DLD1 (cell line): Measurements from ENCODE around the gene APBA2.

Experiments used
- in situ Hi-C: cut with HindIII; loops from 2 replicates; pipeline ENCODE4 v1.10.0; 2017; ENCODE audit warnings: low sequenced_read_pairs

The APBA2 gene

GRCh38 chr15:28895146-28895545 is 9.4 kb downstream of the APBA2 start:
- in situ Hi-C loops = no loop called here

GRCh38 chr15:28895566-28895965 is 9.8 kb downstream of the APBA2 start:
- in situ Hi-C loops = no loop called here

DNA sequence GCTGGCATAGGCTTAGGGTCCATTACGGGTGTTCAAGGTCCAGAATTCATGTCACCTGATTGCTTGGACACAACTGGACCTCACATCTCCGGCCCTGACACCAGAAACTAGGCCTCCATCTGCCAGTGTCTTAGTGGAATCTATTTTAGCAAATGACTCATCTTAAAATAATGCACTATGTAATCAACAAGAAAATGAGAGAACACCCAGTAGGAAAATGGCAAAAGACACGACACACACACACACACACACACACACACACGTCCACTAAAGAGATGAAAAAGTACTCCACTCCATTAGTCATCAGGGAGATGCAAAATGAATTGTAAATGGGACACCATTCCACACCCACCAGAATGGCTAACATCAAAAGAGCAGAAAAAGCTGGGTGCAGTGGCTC is 11.2 kb downstream of the APBA2 start:
- in situ Hi-C loops = no loop called here

- in situ Hi-C loops = no loop called here
These were observed 12.2 kb downstream of the APBA2 start for GRCh38 chr15:28897861-28898585.

DNA sequence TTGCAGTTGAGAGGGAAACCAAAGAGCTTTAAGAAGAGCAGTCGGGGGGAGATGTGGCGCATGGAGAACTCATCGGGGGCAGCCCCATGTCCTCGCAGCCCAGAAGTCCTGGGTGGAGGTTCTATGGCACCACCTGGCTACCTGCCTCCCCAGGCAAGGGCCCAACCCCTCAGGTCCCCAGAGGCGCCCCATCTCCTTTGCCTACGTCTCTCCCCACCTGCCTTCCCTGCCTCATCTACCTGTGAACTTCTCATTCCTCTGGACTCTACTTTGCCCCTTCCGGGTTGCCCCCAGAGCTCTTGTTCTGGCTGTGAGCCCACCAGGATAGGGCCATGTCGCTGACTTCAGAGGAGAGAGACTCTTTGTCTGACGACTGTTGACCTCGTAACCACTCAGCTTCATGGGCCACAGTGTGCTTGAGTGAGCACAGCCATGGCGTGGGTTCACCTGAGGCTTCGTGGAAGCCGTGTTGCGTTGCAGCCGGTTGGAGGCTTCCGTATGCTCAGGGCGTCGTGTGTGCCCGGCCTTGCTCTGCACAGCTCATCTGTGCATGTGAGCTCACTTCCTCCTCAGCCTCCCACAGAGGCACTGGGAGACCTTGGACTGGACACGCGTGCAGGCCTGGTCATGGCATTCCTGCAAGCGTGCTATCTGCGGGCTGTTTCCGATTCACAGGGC is 13.4 kb downstream of the APBA2 start:
- in situ Hi-C loops = no loop called here

GRCh38 chr15:28900041-28900891 is 14.5 kb downstream of the APBA2 start:
- in situ Hi-C loops = no loop called here

DNA sequence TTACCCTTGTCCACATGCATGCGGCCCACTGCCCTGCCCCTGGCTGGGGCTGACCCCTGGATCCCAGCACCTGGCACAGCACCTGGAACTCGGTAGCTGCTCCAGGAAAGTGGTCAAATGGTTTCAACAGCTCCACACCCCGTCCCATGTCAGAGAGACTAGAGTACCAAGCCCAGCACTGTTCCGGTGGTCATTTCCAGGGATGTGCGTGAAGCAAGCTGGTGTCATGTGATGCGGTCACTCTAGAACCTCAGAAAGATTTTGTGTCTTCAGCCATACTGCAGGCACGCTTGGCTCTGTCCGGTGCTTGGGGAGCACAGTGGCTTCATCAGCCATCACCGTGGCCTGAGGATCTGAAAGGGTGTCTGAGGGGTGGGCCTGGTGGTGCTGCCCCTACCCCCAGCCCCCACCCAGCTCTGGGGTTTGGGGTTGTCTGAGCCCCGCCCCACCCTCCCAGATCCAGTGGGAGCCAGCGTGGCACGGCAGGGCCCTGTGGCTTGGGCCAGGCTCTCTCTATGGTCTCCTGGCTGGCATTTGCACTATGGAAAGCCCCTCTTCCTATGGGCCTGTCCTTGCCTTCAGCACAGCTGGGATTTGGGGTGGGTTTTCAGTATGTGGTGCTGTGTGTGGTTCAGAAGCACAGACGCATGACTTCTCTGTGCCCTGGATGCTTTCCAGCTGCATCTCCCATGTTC is 15.3 kb downstream of the APBA2 start:
- in situ Hi-C loops = no loop called here

- in situ Hi-C loops = no loop called here
These were observed 15.8 kb downstream of the APBA2 start for GRCh38 chr15:28901587-28901980.

DNA sequence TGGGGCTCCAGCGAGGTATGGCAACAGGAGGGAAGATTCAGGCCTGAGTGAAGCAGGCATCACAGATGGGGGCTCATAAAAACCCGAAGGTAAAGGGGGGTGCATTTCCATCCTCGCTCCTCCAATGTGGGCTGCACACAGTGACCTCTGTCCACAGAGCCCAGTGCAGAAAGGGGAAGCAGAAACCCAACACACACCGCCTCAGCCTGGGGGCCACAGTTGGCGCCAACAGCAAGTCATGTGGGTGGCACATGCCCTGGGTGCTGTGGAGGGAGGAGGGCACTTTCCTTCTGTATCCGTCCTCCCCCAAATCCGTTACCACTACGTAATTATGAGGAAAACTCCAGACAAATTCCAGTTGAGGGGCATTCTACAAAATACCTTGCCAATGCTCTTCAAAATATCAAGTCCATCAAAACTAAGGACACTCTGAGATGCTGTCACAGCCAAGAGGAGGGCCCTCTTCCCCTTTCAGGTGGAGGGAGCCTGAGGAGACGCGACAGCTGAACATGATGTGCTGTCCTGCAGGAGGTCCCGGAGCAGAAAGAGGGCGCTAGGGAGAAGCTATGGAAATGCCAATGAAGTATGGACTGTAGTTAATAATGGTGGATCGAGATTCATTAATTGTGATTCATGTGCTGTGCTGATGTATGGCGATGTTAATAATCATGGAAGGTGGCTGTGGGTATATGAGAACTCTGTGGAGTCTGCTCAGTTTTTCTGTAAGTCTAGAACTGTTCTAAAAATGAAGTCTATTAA is 16.4 kb downstream of the APBA2 start:
- in situ Hi-C loops = no loop called here

DNA sequence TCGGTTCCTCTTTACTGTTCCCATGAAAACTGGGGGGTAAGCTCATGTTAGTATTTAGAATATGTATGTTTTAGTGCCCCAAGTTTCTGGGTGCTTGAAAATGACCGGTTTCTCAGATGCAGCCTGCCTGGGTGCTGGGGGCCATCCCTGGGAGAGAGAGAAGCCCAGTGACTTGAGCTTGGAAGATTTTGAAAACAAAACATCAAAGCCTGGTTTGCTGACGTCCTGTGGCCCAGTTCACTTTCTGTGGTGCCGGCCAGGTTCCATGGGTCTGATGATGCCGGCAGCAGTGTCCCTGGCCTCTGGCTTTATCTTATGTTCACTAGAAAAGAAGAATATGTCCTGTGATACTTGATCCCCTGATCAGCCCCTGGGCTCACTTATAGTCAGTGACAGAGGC is 17.1 kb downstream of the APBA2 start:
- in situ Hi-C loops = no loop called here

GRCh38 chr15:28903555-28903954 is 17.8 kb downstream of the APBA2 start:
- in situ Hi-C loops = no loop called here

- in situ Hi-C loops = no loop called here
These were observed 18.2 kb downstream of the APBA2 start for GRCh38 chr15:28904003-28904402.

DNA sequence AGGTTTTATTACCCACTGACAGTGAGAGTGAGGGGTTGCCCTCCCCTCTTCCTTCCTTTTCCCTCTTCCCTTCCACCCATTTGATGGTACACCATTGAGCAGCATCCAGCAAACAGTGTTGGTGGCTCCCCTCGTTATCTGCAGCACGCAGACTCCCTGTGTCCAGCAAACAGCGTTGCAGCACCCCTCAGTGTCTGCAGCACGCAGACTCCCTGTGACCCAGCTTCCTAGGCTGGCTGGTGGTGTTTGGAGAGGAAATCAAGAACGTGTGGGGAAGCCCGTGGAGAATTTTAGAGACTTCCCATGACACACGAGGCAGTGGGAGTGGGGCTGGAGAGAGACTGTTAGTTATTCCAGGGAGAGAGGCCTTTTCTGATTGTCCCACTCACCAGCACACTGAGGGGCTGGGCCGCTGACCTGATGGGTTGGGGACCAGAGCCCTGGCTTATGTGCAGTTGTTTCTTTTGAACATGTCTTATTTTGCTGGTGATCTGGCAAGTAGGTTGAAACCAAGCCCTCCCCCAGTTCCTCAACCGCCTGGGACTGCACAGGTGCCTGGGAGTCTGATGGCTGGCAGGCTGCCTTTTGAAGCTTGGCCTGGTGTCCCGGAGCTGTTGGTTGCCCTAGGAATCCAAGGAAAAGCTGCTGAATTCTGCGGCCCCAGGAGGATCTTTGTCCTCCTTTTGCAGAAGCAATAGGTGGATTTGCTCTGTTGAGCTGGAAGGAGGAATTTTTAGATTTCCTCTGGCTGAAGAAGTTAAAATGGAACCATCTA is 19.0 kb downstream of the APBA2 start:
- in situ Hi-C loops = no loop called here

DNA sequence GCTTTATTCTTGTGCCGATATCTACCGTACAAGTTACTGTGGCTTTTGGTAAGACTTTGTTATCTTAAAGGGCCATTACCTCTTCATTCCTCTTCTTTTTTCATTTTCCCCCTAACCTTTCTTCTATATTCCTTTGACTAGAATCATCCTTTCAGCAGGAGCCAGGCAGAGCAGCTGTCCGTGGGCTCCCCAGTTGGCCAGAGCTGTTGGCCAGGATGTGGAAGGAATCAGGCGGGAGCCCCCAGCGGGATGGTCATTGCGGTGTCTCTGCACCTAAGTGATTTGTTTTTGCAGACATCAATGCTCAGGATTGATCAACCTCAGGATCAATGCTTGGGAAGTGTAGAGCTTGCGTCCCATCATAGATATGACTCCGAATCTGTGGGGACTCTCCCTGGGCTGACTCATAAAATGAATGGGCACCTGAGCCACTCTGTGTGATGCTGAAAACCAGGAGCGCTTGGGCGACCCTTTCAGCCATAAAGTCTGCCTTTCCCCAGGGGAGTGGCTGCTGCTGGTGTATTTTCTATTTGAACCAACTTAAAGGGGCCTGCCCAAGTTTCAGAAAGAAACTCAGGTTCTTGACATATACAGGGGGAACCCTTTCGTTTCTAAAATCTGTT is 21.7 kb downstream of the APBA2 start:
- in situ Hi-C loops = no loop called here

- in situ Hi-C loops = no loop called here
These were observed 24.3 kb downstream of the APBA2 start for GRCh38 chr15:28909958-28910500.

DNA sequence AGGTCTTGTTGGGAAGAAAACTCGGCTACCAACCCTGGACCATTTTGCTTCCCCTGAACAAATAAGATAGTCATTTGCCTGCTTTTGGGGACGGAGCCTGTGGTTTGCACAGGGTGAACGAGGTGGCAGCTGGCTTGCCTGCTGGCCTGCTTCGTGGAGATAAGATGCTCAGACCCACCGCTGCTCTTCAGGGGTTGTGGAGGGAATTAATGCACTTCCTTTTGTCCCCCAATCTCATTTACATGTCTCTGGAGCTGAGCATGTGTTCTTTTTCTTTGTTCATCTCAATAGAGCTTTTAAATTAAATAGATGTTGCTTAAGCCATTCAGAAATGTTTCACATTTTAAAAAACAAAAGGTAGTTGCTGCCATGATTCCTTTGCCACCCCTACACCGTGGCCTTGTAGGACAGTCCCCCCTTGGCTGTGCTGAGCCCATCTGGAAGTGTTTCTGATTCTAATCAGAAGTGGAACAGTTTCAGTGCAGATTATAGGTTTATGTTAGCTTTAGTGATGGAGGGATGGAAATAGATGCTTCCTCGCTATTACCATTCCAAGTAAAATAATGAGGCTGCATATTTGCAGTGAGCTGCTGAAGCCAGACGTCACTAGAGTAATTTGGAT is 25.6 kb downstream of the APBA2 start:
- in situ Hi-C loops = no loop called here

GRCh38 chr15:28912422-28912821 is 26.6 kb downstream of the APBA2 start:
- in situ Hi-C loops = no loop called here

DNA sequence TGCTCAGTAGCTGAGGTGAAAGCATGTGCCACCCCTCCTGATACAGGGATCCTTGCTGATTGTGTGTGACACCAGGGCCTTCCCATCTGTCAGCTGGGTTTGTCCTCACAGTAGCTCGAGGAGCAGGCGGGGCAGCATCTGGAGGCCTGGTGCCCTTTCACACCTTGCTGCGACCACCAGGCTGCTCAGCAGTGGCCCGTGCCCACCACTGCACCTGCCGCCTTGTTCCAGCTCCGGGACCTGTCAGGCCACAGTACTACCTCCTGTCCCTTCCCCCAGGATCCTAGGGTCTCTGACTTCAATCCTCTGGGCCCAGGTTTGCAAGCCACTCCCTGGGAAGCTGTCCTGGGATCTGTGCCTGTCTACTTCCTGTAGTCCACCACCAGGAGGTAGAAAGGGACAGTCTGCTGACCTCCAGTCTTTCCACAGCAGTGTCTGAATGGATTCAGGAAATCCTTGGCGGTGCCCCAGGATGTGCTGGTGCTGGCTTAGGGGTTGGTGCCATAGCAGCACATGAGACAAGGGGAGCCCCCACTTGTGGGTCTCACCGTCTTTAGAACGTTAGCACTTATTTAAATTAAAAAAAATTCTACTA is 27.5 kb downstream of the APBA2 start:
- in situ Hi-C loops = no loop called here
